WERI-Rb-1 (cell line): ENCODE data around the gene GID8.

Experiments used
- DNase-seq: peaks from one replicate; pipeline ENCODE4 v3.0.0-alpha.2; 2020
- H3K27ac ChIP-seq: fragments of 250-450 bp; sonication (Bioruptor Pico); 2 replicates; pipeline ENCODE4 v1.5.1; 2020; ENCODE audit warnings: mild to moderate bottlenecking, moderate library complexity
- H3K27me3 ChIP-seq: fragments of 250-450 bp; sonication (Bioruptor Pico); 2 replicates; pipeline ENCODE4 v1.5.1; 2021; ENCODE audit warnings: mild to moderate bottlenecking, low read depth, moderate library complexity; ENCODE audit not compliant: insufficient read depth, severe bottlenecking
- H3K36me3 ChIP-seq: fragments of 250-450 bp; sonication (Bioruptor Pico); 2 replicates; pipeline ENCODE4 v1.5.1; 2020; ENCODE audit warnings: mild to moderate bottlenecking, moderate library complexity
- H3K4me3 ChIP-seq: 2 replicates; pipeline ENCODE4 v1.5.1; 2011; ENCODE audit warnings: low read depth, mild to moderate bottlenecking, control low read depth, low read length
- H3K9me3 ChIP-seq: fragments of 250-450 bp; sonication (Bioruptor Pico); 2 replicates; pipeline ENCODE4 v1.5.1; 2021; ENCODE audit warnings: mild to moderate bottlenecking, moderate library complexity; ENCODE audit not compliant: severe bottlenecking
- TF ChIP-seq, protein P1 (sequence below): IDR thresholded peaks from 2 replicates; pipeline ENCODE4 v1.5.1; 2011; ENCODE audit warnings: low read depth, mild to moderate bottlenecking, control low read depth, inconsistent platforms, low read length

GID8 gene

GRCh38 chr20:62953839-62954703 is 16.1 kb downstream of the GID8 start:
- no peak overlapping the region for H3K4me3 ChIP-seq
- H3K27ac ChIP-seq = no peak overlapping the region
- H3K9me3 ChIP-seq = no peaks in the 10 kb centered on the region
- TF ChIP-seq, protein P1, sequence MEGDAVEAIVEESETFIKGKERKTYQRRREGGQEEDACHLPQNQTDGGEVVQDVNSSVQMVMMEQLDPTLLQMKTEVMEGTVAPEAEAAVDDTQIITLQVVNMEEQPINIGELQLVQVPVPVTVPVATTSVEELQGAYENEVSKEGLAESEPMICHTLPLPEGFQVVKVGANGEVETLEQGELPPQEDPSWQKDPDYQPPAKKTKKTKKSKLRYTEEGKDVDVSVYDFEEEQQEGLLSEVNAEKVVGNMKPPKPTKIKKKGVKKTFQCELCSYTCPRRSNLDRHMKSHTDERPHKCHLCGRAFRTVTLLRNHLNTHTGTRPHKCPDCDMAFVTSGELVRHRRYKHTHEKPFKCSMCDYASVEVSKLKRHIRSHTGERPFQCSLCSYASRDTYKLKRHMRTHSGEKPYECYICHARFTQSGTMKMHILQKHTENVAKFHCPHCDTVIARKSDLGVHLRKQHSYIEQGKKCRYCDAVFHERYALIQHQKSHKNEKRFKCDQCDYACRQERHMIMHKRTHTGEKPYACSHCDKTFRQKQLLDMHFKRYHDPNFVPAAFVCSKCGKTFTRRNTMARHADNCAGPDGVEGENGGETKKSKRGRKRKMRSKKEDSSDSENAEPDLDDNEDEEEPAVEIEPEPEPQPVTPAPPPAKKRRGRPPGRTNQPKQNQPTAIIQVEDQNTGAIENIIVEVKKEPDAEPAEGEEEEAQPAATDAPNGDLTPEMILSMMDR = no peak
- DNase-seq = no peak
- peaks cover 17% of the 10 kb centered on the region for H3K36me3 ChIP-seq
- no peaks in the 10 kb centered on the region for H3K27me3 ChIP-seq

GRCh38 chr20:62955519-62956386 is 17.8 kb downstream of the GID8 start:
- H3K36me3 ChIP-seq = peaks cover under 1% of the 10 kb centered on the region; the same call in 1 of the 2 replicates
- no peaks in the 10 kb centered on the region for H3K27me3 ChIP-seq
- TF ChIP-seq, protein P1 = no peak
- no peaks in the 10 kb centered on the region for H3K9me3 ChIP-seq
- no peak overlapping the region for H3K4me3 ChIP-seq
- no peak overlapping the region for H3K27ac ChIP-seq
- DNase-seq = no peak

DNA sequence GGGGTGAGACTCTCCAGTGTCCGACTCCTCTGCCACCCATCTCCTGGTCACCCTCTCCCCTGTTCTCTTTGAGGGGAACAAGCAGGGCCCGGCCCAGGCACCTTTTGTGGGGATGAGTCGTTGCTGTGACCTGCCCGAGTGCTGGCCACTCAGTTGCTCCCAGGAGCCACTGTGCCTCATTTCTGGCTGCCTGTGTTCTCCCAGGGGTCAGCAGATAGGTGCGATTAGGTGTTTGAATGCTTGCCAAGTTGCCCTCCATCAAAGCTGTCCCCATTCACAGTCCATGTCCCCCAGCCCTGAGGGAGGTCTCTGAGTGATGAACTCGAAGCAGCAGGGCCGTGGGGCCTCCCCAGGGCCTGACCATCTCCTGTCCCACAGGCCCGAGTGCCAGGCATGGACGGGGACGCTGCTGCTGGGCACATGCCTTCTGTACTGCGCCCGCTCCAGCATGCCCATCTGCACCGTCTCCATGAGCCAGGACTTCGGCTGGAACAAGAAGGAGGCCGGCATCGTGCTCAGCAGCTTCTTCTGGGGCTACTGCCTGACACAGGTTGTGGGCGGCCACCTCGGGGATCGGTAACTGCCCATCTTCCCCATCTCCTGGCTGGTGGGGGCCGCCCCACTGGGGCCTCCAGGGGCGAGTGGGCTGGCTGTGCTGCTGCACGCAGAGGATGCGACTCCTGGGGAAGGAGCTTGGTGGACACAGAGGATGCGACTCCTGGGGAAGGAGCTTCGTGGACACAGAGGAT is 18.6 kb downstream of the GID8 start:
- TF ChIP-seq, protein P1 = no peak
- H3K9me3 ChIP-seq = no peaks in the 10 kb centered on the region
- H3K27me3 ChIP-seq = no peaks in the 10 kb centered on the region
- no peak overlapping the region for H3K27ac ChIP-seq
- no peak for DNase-seq
- H3K4me3 ChIP-seq = no peak overlapping the region
- H3K36me3 ChIP-seq = no peaks in the 10 kb centered on the region

GRCh38 chr20:62957136-62958117 is 19.5 kb downstream of the GID8 start:
- no peaks in the 10 kb centered on the region for H3K36me3 ChIP-seq
- H3K4me3 ChIP-seq = no peak overlapping the region
- no peaks in the 10 kb centered on the region for H3K9me3 ChIP-seq
- DNase-seq = no peak
- no peak overlapping the region for H3K27ac ChIP-seq
- H3K27me3 ChIP-seq = no peaks in the 10 kb centered on the region
- TF ChIP-seq, protein P1 = no peak
